ENCODE measurements around the gene DOCK1. TPM values are rescaled to one million over a fixed set of nuclear protein-coding genes. Genes with fewer than 3 reads are reported as not detected.

The DOCK1 gene
- total RNA-seq, 1 experiment from 2014 or later, result 40.0 TPM

- Mint-ChIP-seq H3K27me3 (ENCODE audit: insufficient read depth, unreplicated experiment) (no peaks in the 10 kb centered on the region), H3K36me3 (ENCODE audit: insufficient read depth, unreplicated experiment) (peaks cover 25% of the 10 kb centered on the region), H3K4me1 (ENCODE audit: insufficient read depth, unreplicated experiment) (no peaks in the 10 kb centered on the region), H3K4me3 (ENCODE audit: unreplicated experiment) (no peak overlapping the region), H3K9me3 (ENCODE audit: unreplicated experiment) (no peaks in the 10 kb centered on the region), H3K27ac (ENCODE audit: low read depth, unreplicated experiment) (no peak overlapping the region)
- DNase-seq (ENCODE audit: unreplicated experiment), result no peak
- BruUV-seq (replicated peaks), result no TSS peak
- intact Hi-C loops (cut with micrococcal nuclease), result no loop called here
- no peak for TF ChIP-seq CTCF (IDR thresholded peaks at IDR 0.05; ENCODE audit: unreplicated experiment)
- ChIA-PET POLR2A (no interaction called here), CTCF (no interaction called here)
These were observed 479.8 kb downstream of the DOCK1 start for GRCh38 chr10:127385066-127385465.

GRCh38 chr10:127386606-127387327, 481.5 kb downstream of the DOCK1 start:
- Mint-ChIP-seq H3K4me3 (ENCODE audit: unreplicated experiment) (no peak overlapping the region), H3K27ac (ENCODE audit: low read depth, unreplicated experiment) (no peak overlapping the region), H3K9me3 (ENCODE audit: unreplicated experiment) (no peaks in the 10 kb centered on the region), H3K36me3 (ENCODE audit: insufficient read depth, unreplicated experiment) (peaks cover 28% of the 10 kb centered on the region), H3K27me3 (ENCODE audit: insufficient read depth, unreplicated experiment) (no peaks in the 10 kb centered on the region), H3K4me1 (ENCODE audit: insufficient read depth, unreplicated experiment) (no peaks in the 10 kb centered on the region)
- DNase-seq (ENCODE audit: unreplicated experiment), result no peak
- ChIA-PET CTCF (interaction anchor here (0.6 kb wide), 1 partner anchor 9 kb away, joined by 3 read pairs; no protein-coding TSS in a partner anchor), POLR2A (no interaction called here)
- intact Hi-C loops (cut with micrococcal nuclease), result no loop called here
- BruUV-seq (replicated peaks), result no TSS peak
- no peak for TF ChIP-seq CTCF (IDR thresholded peaks at IDR 0.05; ENCODE audit: unreplicated experiment)

GRCh38 chr10:127391875-127392274, 486.6 kb downstream of the DOCK1 start:
- intact Hi-C loops (cut with micrococcal nuclease), result no loop called here
- H3K27me3 Mint-ChIP-seq (ENCODE audit: insufficient read depth, unreplicated experiment), result no peaks in the 10 kb centered on the region
- no peak overlapping the region for H3K4me3 Mint-ChIP-seq (ENCODE audit: unreplicated experiment)
- H3K36me3 Mint-ChIP-seq (ENCODE audit: insufficient read depth, unreplicated experiment), result peaks cover 15% of the 10 kb centered on the region
- no TSS peak for BruUV-seq (replicated peaks)
- no peak overlapping the region for H3K27ac Mint-ChIP-seq (ENCODE audit: low read depth, unreplicated experiment)
- ChIA-PET CTCF (no interaction called here), POLR2A (no interaction called here)
- no peak for DNase-seq (ENCODE audit: unreplicated experiment)
- no peaks in the 10 kb centered on the region for H3K4me1 Mint-ChIP-seq (ENCODE audit: insufficient read depth, unreplicated experiment)
- H3K9me3 Mint-ChIP-seq (ENCODE audit: unreplicated experiment), result no peaks in the 10 kb centered on the region
- TF ChIP-seq CTCF (IDR thresholded peaks at IDR 0.05; ENCODE audit: unreplicated experiment), result no peak

- POLR2A ChIA-PET, result no interaction called here
- no peak overlapping the region for H3K4me3 Mint-ChIP-seq (ENCODE audit: unreplicated experiment)
- BruUV-seq (replicated peaks), result no TSS peak
These were observed 487.4 kb downstream of the DOCK1 start for GRCh38 chr10:127392351-127393235.

More at GRCh38 chr10:127392351-127393235, 487.4 kb downstream of the DOCK1 start:
- Mint-ChIP-seq H3K9me3 (ENCODE audit: unreplicated experiment) (no peaks in the 10 kb centered on the region), H3K27me3 (ENCODE audit: insufficient read depth, unreplicated experiment) (no peaks in the 10 kb centered on the region), H3K36me3 (ENCODE audit: insufficient read depth, unreplicated experiment) (peaks cover 8% of the 10 kb centered on the region), H3K27ac (ENCODE audit: low read depth, unreplicated experiment) (no peak overlapping the region), H3K4me1 (ENCODE audit: insufficient read depth, unreplicated experiment) (no peaks in the 10 kb centered on the region)
- no peak for TF ChIP-seq CTCF (IDR thresholded peaks at IDR 0.05; ENCODE audit: unreplicated experiment)
- intact Hi-C loops (cut with micrococcal nuclease), result no loop called here
- CTCF ChIA-PET, result interaction anchor here (1.2 kb wide), 1 partner anchor 21 kb away, joined by 6 read pairs; no protein-coding TSS in a partner anchor
- DNase-seq (ENCODE audit: unreplicated experiment), result no peak
